HEK293 (cell line): ENCODE measurements around the gene LRRC47.

Experiments used
- CTCF ChIA-PET: fragments of 350-600 bp; formaldehyde crosslinking; extraction: SDS; loops from one replicate; lab custom pipeline; 2021; ENCODE audit warnings: antibody characterized with exemption; lab: Yijun Ruan, JAX
- POLR2A ChIA-PET: fragments of 300-600 bp; formaldehyde crosslinking; extraction: SDS; loops from one replicate; lab custom pipeline; 2020; ENCODE audit warnings: antibody characterized with exemption, inconsistent platforms; lab: Yijun Ruan, JAX
- H3K27ac ChIP-seq: fragments of 200-500 bp; sonication (Bioruptor generic); 2 replicates; pipeline ENCODE4 v1.5.1; 2014; ENCODE audit warnings: low read depth, low read length, control low read depth, inconsistent platforms; ENCODE audit errors: extremely low read depth
- H3K36me3 ChIP-seq, 2 experiments: fragments of 200-500 bp in 1 of 2; sonication (Bioruptor generic) in 1 of 2; 1 replicate in 1 of 2; 2 replicates in 1 of 2; pipeline ENCODE4 v1.5.1; 2014 to 2017; ENCODE audit warnings: inconsistent platforms in 2 of 2, low read length in 2 of 2; ENCODE audit not compliant: control insufficient read depth in 2 of 2, insufficient read depth in 1 of 2
- H3K4me1 ChIP-seq: fragments of 200-500 bp; sonication (Bioruptor generic); 2 replicates; pipeline ENCODE4 v1.5.1; 2014; ENCODE audit warnings: mild to moderate bottlenecking, low read length, inconsistent platforms; ENCODE audit not compliant: control insufficient read depth, insufficient read depth
- H3K4me3 ChIP-seq: 2 replicates; pipeline ENCODE4 v1.5.1; 2011; ENCODE audit warnings: low read depth, mild to moderate bottlenecking, control low read depth, low read length, moderate library complexity
- H3K9me3 ChIP-seq: fragments of 200-500 bp; sonication (Bioruptor generic); 2 replicates; pipeline ENCODE4 v1.5.1; 2014; ENCODE audit warnings: low read depth, low read length, inconsistent platforms; ENCODE audit not compliant: control insufficient read depth, insufficient read depth
- ELK4 ChIP-seq: IDR thresholded peaks from 2 replicates; pipeline ENCODE4 v1.6.1; 2011; ENCODE audit warnings: mild to moderate bottlenecking, low read depth, low read length, borderline replicate concordance
- KLF16 ChIP-seq: fragments of 450-650 bp; formaldehyde crosslinking; IDR thresholded peaks from 2 replicates; pipeline ENCODE4 v1.5.1; 2017; ENCODE audit warnings: missing biosample characterization, missing genetic modification characterization
- MYNN ChIP-seq: fragments of 450-650 bp; formaldehyde crosslinking; IDR thresholded peaks from 2 replicates; pipeline ENCODE4 v1.5.1; 2016; ENCODE audit warnings: missing biosample characterization, missing genetic modification characterization, borderline replicate concordance
- PATZ1 ChIP-seq: fragments of 450-650 bp; formaldehyde crosslinking; IDR thresholded peaks from 2 replicates; pipeline ENCODE4 v1.5.1; 2016; ENCODE audit warnings: missing biosample characterization, missing genetic modification characterization
- PRDM4 ChIP-seq: fragments of 450-650 bp; formaldehyde crosslinking; IDR thresholded peaks from 2 replicates; pipeline ENCODE4 v1.5.1; 2017; ENCODE audit warnings: missing biosample characterization, missing genetic modification characterization
- PRDM6 ChIP-seq: fragments of 450-650 bp; formaldehyde crosslinking; IDR thresholded peaks from 2 replicates; pipeline ENCODE4 v1.5.1; 2017; ENCODE audit warnings: missing biosample characterization, missing genetic modification characterization
- REST ChIP-seq: fragments of 450-650 bp; formaldehyde crosslinking; IDR thresholded peaks from 2 replicates; pipeline ENCODE4 v1.5.1; 2016; ENCODE audit warnings: missing biosample characterization, missing genetic modification characterization
- TCF7L2 ChIP-seq: IDR thresholded peaks from 2 replicates; pipeline ENCODE4 v1.6.1; 2011; ENCODE audit warnings: low read depth, mild to moderate bottlenecking, inconsistent platforms, low read length, moderate library complexity, borderline replicate concordance
- WT1 ChIP-seq: fragments of 450-650 bp; formaldehyde crosslinking; IDR thresholded peaks from 2 replicates; pipeline ENCODE4 v1.5.1; 2016; ENCODE audit warnings: missing biosample characterization, missing genetic modification characterization
- ZBTB1 ChIP-seq: fragments of 450-650 bp; formaldehyde crosslinking; IDR thresholded peaks from 2 replicates; pipeline ENCODE4 v1.5.1; 2016; ENCODE audit warnings: missing biosample characterization, missing genetic modification characterization
- ZBTB7A ChIP-seq: fragments of 450-650 bp; formaldehyde crosslinking; IDR thresholded peaks from 2 replicates; pipeline ENCODE4 v1.5.1; 2016; ENCODE audit warnings: low read depth, missing biosample characterization, missing genetic modification characterization
- ZNF114 ChIP-seq: fragments of 450-650 bp; formaldehyde crosslinking; IDR thresholded peaks from 2 replicates; pipeline ENCODE4 v1.5.0; 2017; ENCODE audit warnings: missing biosample characterization, missing genetic modification characterization
- ZNF146 ChIP-seq: fragments of 450-650 bp; formaldehyde crosslinking; IDR thresholded peaks from 2 replicates; pipeline ENCODE4 v1.5.1; 2016; ENCODE audit warnings: missing biosample characterization, missing genetic modification characterization
- ZNF184 ChIP-seq: fragments of 450-650 bp; IDR thresholded peaks from 2 replicates; pipeline ENCODE4 v1.5.1; 2018; ENCODE audit warnings: missing biosample characterization, mild to moderate bottlenecking, missing genetic modification characterization
- ZNF24 ChIP-seq: fragments of 450-650 bp; formaldehyde crosslinking; IDR thresholded peaks from 2 replicates; pipeline ENCODE4 v1.5.1; 2016; ENCODE audit warnings: missing biosample characterization, missing genetic modification characterization
- ZNF302 ChIP-seq: fragments of 450-650 bp; formaldehyde crosslinking; IDR thresholded peaks from 2 replicates; pipeline ENCODE4 v1.5.1; 2016; ENCODE audit warnings: missing biosample characterization, missing genetic modification characterization, low read depth
- ZNF37A ChIP-seq: fragments of 450-650 bp; IDR thresholded peaks from 2 replicates; pipeline ENCODE4 v1.5.1; 2018; ENCODE audit warnings: missing biosample characterization, missing genetic modification characterization
- ZNF398 ChIP-seq: fragments of 450-650 bp; formaldehyde crosslinking; IDR thresholded peaks from 2 replicates; pipeline ENCODE4 v1.5.1; 2017; ENCODE audit warnings: missing biosample characterization, missing genetic modification characterization
- ZNF529 ChIP-seq: fragments of 450-650 bp; formaldehyde crosslinking; IDR thresholded peaks from 2 replicates; pipeline ENCODE4 v1.5.1; 2017; ENCODE audit warnings: missing genetic modification characterization, missing biosample characterization; ENCODE audit not compliant: insufficient replicate concordance
- ZNF610 ChIP-seq: fragments of 450-650 bp; formaldehyde crosslinking; IDR thresholded peaks from 2 replicates; pipeline ENCODE4 v1.5.1; 2016; ENCODE audit warnings: missing biosample characterization, missing genetic modification characterization, borderline replicate concordance
- ZNF660 ChIP-seq: fragments of 450-650 bp; IDR thresholded peaks from 2 replicates; pipeline ENCODE4 v1.5.1; 2018; ENCODE audit warnings: missing biosample characterization, mild to moderate bottlenecking, missing genetic modification characterization
- ZNF664 ChIP-seq: fragments of 450-650 bp; formaldehyde crosslinking; IDR thresholded peaks from 2 replicates; pipeline ENCODE4 v1.5.1; 2016; ENCODE audit warnings: missing biosample characterization, missing genetic modification characterization
- ZNF785 ChIP-seq: fragments of 450-650 bp; formaldehyde crosslinking; IDR thresholded peaks from 2 replicates; pipeline ENCODE4 v1.5.1; 2016; ENCODE audit warnings: missing biosample characterization, missing genetic modification characterization

Gene LRRC47

GRCh38 chr1:3743421-3743820, 52.9 kb downstream of the LRRC47 start (continued):
- TF ChIP-seq ELK4 (no peak), ZNF302 (tag by site-specific recombination) (no peak), ZNF610 (tag by site-specific recombination) (no peak), ZNF184 (tag by site-specific recombination) (no peak), ZNF146 (tag by site-specific recombination) (no peak), TCF7L2 (no peak)
- TF ChIP-seq, all 188 proteins: peak for 0

- Histone ChIP-seq H3K4me1 (no peaks in the 10 kb centered on the region), H3K27ac (no peak overlapping the region), H3K4me3 (no peak overlapping the region), H3K36me3 (peaks cover 12 to 82% of the 10 kb centered on the region in 2 experiments; a peak in 2 of 3 replicates), H3K9me3 (no peaks in the 10 kb centered on the region)
- ChIA-PET POLR2A (no interaction called here), CTCF (interaction anchor here (0.7 kb wide), 2 partner anchors 49 to 85 kb away, joined by 3 read pairs; no protein-coding TSS in a partner anchor)
- TF ChIP-seq ZNF664 (tag by site-specific recombination) (no peak), WT1 (tag by site-specific recombination) (no peak), ZNF610 (tag by site-specific recombination) (no peak), PRDM4 (tag by site-specific recombination) (no peak), REST (no peak), PRDM6 (tag by site-specific recombination) (no peak), PATZ1 (tag by site-specific recombination) (no peak), ZNF24 (tag by site-specific recombination) (no peak), ZNF529 (tag by site-specific recombination) (no peak), ZNF114 (tag by site-specific recombination) (no peak), ZNF785 (no peak), ZNF398 (tag by site-specific recombination) (no peak), ZBTB1 (no peak), ZNF37A (tag by site-specific recombination) (no peak), ZNF660 (tag by site-specific recombination) (no peak), KLF16 (tag by site-specific recombination) (no peak), ZBTB7A (no peak), MYNN (no peak)
These were observed 53.6 kb downstream of the LRRC47 start for GRCh38 chr1:3742439-3743298.
